ENCODE results near the gene CCBE1. TPM values are rescaled to one million over a fixed set of nuclear protein-coding genes. Genes with fewer than 3 reads are reported as not detected.

CCBE1 gene
- total and polyA plus RNA-seq, 9 of the 15 experiments (the other 6 are each of a cell fraction or from before 2014, with no cell fraction given) = 0.20 TPM; not detected in 8

- TF ChIP-seq, protein P1, sequence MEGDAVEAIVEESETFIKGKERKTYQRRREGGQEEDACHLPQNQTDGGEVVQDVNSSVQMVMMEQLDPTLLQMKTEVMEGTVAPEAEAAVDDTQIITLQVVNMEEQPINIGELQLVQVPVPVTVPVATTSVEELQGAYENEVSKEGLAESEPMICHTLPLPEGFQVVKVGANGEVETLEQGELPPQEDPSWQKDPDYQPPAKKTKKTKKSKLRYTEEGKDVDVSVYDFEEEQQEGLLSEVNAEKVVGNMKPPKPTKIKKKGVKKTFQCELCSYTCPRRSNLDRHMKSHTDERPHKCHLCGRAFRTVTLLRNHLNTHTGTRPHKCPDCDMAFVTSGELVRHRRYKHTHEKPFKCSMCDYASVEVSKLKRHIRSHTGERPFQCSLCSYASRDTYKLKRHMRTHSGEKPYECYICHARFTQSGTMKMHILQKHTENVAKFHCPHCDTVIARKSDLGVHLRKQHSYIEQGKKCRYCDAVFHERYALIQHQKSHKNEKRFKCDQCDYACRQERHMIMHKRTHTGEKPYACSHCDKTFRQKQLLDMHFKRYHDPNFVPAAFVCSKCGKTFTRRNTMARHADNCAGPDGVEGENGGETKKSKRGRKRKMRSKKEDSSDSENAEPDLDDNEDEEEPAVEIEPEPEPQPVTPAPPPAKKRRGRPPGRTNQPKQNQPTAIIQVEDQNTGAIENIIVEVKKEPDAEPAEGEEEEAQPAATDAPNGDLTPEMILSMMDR (IDR thresholded peaks at IDR 0.05 in 2 of 3, conservative IDR thresholded peaks at IDR 0.05 in 1 of 3; ENCODE audit: insufficient read depth in 2 of 3, low read depth in 1 of 3, low read length in 3 of 3) = peak; percentile 48 to 62 (median 58)
- no peak for TF ChIP-seq FOXA3 (CRISPR knock-in tag; conservative IDR thresholded peaks at IDR 0.05 in 1 of 2, IDR thresholded peaks at IDR 0.05 in 1 of 2)
These were observed at the start of gene CCBE1 (continued) for GRCh38 chr18:59697236-59697932.

- Histone ChIP-seq H3K4me2 (ENCODE audit: insufficient read depth, low read length) (no peak overlapping the region), H3K4me3 (no peak overlapping the region), H3K4me1 (replicated peaks in 1 of 2; ENCODE audit: control insufficient read depth in 2 of 2, insufficient read depth in 2 of 2, low read length in 2 of 2) (no peaks in the 10 kb centered on the region), H3K9me3 (replicated peaks; ENCODE audit: control insufficient read depth, insufficient read depth, low read depth, low read length) (no peaks in the 10 kb centered on the region), H3K9ac (ENCODE audit: insufficient read depth in 1 of 2, low read depth in 2 of 2, low read length in 2 of 2) (no peak overlapping the region), H4K20me1 (replicated peaks; ENCODE audit: control insufficient read depth, insufficient read depth, low read length) (no peaks in the 10 kb centered on the region), H3K36me3 (ENCODE audit: control insufficient read depth, insufficient read depth, low read length) (no peaks in the 10 kb centered on the region), H3K79me2 (ENCODE audit: control insufficient read depth, insufficient read depth, low read length) (no peaks in the 10 kb centered on the region), H3K27me3 (ENCODE audit: control insufficient read depth in 2 of 2, insufficient read depth in 2 of 2, low read length in 2 of 2) (no peaks in the 10 kb centered on the region), H2AFZ (ENCODE audit: low read depth, low read length) (no peak overlapping the region), H3K27ac (ENCODE audit: extremely low read depth, low read depth, low read length) (no peak overlapping the region), H3K9me1 (ENCODE audit: control insufficient read depth, insufficient read depth, low read length) (no peaks in the 10 kb centered on the region)
- no peak for FAIRE-seq
- no peak for DNase-seq (ENCODE audit: extremely low read depth in 1 of 4, low spot score in 3 of 4)
- 0% methylated on average over 3 of the region's 4 CpGs for WGBS (ENCODE audit: insufficient coverage, low coverage, missing lambda C conversion rate)
- no peak for ATAC-seq
- BruUV-seq (replicated peaks) = no TSS peak
- in situ Hi-C loops (cut with MboI) = no loop called here
- ChIA-PET CTCF (ENCODE audit: low intra/inter-chr PET ratio) (no interaction called here), POLR2A (no interaction called here)
- TF ChIP-seq DPF2 (IDR thresholded peaks at IDR 0.05) (no peak), MYC (IDR thresholded peaks at IDR 0.05; ENCODE audit: low read depth, low read length) (no peak), MYC (CRISPR knock-in tag; IDR thresholded peaks at IDR 0.05; ENCODE audit: borderline replicate concordance, low read depth) (no peak), ZFP30 (CRISPR knock-in tag; IDR thresholded peaks at IDR 0.05; ENCODE audit: borderline replicate concordance) (no peak), ZNF212 (CRISPR knock-in tag; IDR thresholded peaks at IDR 0.05) (no peak), STAG1 (CRISPR knock-in tag; IDR thresholded peaks at IDR 0.05; ENCODE audit: borderline replicate concordance) (no peak), IRF1 (CRISPR knock-in tag; IDR thresholded peaks at IDR 0.05; ENCODE audit: borderline replicate concordance) (no peak), ARNT (IDR thresholded peaks at IDR 0.05) (no peak), ZNF778 (CRISPR knock-in tag; IDR thresholded peaks at IDR 0.05) (no peak)
- TF ChIP-seq, protein P2, sequence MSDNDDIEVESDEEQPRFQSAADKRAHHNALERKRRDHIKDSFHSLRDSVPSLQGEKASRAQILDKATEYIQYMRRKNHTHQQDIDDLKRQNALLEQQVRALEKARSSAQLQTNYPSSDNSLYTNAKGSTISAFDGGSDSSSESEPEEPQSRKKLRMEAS (CRISPR knock-in tag; IDR thresholded peaks at IDR 0.05) = no peak
- TF ChIP-seq, protein P3, sequence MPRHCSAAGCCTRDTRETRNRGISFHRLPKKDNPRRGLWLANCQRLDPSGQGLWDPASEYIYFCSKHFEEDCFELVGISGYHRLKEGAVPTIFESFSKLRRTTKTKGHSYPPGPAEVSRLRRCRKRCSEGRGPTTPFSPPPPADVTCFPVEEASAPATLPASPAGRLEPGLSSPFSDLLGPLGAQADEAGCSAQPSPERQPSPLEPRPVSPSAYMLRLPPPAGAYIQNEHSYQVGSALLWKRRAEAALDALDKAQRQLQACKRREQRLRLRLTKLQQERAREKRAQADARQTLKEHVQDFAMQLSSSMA (CRISPR knock-in tag; IDR thresholded peaks at IDR 0.05) = no peak
- TF ChIP-seq, protein P4, sequence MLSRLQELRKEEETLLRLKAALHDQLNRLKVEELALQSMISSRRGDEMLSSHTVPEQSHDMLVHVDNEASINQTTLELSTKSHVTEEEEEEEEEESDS (CRISPR knock-in tag; IDR thresholded peaks at IDR 0.05) = no peak
- TF ChIP-seq, protein P5, sequence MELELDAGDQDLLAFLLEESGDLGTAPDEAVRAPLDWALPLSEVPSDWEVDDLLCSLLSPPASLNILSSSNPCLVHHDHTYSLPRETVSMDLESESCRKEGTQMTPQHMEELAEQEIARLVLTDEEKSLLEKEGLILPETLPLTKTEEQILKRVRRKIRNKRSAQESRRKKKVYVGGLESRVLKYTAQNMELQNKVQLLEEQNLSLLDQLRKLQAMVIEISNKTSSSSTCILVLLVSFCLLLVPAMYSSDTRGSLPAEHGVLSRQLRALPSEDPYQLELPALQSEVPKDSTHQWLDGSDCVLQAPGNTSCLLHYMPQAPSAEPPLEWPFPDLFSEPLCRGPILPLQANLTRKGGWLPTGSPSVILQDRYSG (tag; conservative IDR thresholded peaks at IDR 0.05; ENCODE audit: low read depth) = no peak
- intact Hi-C loops (cut with micrococcal nuclease) = no loop called here
These were observed 47.1 kb upstream of the CCBE1 start for GRCh38 chr18:59744271-59744721.
